ENCODE results near the gene ZNF32.

DNA sequence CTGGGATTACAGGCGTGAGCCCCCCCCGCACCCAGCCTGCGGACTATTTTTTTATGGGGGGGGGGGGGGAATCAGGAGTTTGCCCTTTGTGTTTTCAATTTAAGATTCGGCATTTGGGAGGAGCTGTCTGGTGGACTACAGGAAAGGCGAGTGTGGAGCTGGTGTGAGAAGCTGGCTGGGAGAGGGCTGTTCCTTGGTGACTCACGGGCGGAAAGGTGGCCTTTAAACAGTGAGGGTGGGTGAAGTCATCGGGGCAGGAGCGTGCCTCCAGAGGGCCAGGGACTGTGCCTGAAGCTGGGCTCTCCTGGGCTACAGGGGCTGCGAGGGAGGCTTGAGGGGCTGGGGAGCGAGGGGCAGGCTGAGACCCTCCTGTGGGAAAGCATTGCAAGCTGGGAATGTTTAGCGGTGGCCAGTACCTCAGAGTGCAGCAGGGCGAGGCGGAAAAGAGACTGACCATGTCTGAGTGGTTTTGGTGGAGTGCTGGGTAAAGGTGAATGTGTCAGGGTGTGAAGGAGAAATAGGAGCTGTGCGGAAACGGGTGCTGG lies 39.7 kb upstream of the ZNF32 start:
- no peak for TF ChIP-seq CTCF (IDR thresholded peaks at IDR 0.05; ENCODE audit: control extremely low read depth in 1 of 3, insufficient read depth in 1 of 3, low read depth in 1 of 3, low read length in 3 of 3)
- TF ChIP-seq, protein P1, sequence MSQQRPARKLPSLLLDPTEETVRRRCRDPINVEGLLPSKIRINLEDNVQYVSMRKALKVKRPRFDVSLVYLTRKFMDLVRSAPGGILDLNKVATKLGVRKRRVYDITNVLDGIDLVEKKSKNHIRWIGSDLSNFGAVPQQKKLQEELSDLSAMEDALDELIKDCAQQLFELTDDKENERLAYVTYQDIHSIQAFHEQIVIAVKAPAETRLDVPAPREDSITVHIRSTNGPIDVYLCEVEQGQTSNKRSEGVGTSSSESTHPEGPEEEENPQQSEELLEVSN (IDR thresholded peaks at IDR 0.05): no peak
- no peak for TF ChIP-seq MAFK (IDR thresholded peaks at IDR 0.05; ENCODE audit: low read depth, low read length)
- TF ChIP-seq USF2 (IDR thresholded peaks at IDR 0.05; ENCODE audit: low read length): no peak
- TF ChIP-seq POLR2A (IDR thresholded peaks at IDR 0.05; ENCODE audit: control extremely low read depth in 1 of 2, low read depth in 2 of 2, low read length in 2 of 2): no peak
